ENCODE data around the gene SIL1.
"Not testable (repeated sequence)": the region's sequence is repeated elsewhere in the genome, so short reads cannot be mapped to it uniquely, and the experiment has no call there.

The SIL1 gene

GRCh38 chr5:139019211-139019610 lies 179.0 kb downstream of the SIL1 start:
- DNase-seq (ENCODE audit: insufficient read length), result no peak
- no peak for TF ChIP-seq POLR2A (IDR thresholded peaks at IDR 0.05; ENCODE audit: low read depth, low read length)
- no peak for TF ChIP-seq POLR2AphosphoS5 (IDR thresholded peaks at IDR 0.05; ENCODE audit: low read depth, low read length)
- no peak for FAIRE-seq

GRCh38 chr5:139017624-139018023 lies 180.5 kb downstream of the SIL1 start:
- FAIRE-seq (no peak), DNase-seq (ENCODE audit: insufficient read length) (no peak)
- no peak for TF ChIP-seq POLR2AphosphoS5 (IDR thresholded peaks at IDR 0.05; ENCODE audit: low read depth, low read length)
- no peak for TF ChIP-seq POLR2A (IDR thresholded peaks at IDR 0.05; ENCODE audit: low read depth, low read length)
- TF ChIP-seq TAF1 (IDR thresholded peaks at IDR 0.05; ENCODE audit: borderline replicate concordance, low read depth, low read length), result no peak

- DNase-seq (ENCODE audit: insufficient read length), result no peak
- TF ChIP-seq TAF1 (IDR thresholded peaks at IDR 0.05; ENCODE audit: borderline replicate concordance, low read depth, low read length) (no peak), POLR2A (IDR thresholded peaks at IDR 0.05; ENCODE audit: low read depth, low read length) (no peak), POLR2AphosphoS5 (IDR thresholded peaks at IDR 0.05; ENCODE audit: low read depth, low read length) (no peak)
- FAIRE-seq, result no peak
These were observed 182.0 kb downstream of the SIL1 start for GRCh38 chr5:139016186-139016585.

- no peak for DNase-seq (ENCODE audit: insufficient read length)
- FAIRE-seq, result no peak
- no peak for TF ChIP-seq TAF1 (IDR thresholded peaks at IDR 0.05; ENCODE audit: borderline replicate concordance, low read depth, low read length)
- TF ChIP-seq POLR2AphosphoS5 (IDR thresholded peaks at IDR 0.05; ENCODE audit: low read depth, low read length), result no peak
- TF ChIP-seq POLR2A (IDR thresholded peaks at IDR 0.05; ENCODE audit: low read depth, low read length), result no peak
These were observed 183.4 kb downstream of the SIL1 start for GRCh38 chr5:139014726-139015125.

GRCh38 chr5:139012176-139012575 lies 186.0 kb downstream of the SIL1 start:
- DNase-seq (ENCODE audit: insufficient read length) (no peak), FAIRE-seq (no peak)

GRCh38 chr5:139011156-139011555 lies 187.0 kb downstream of the SIL1 start:
- not testable (repeated sequence) for DNase-seq (ENCODE audit: insufficient read length); FAIRE-seq

More at GRCh38 chr5:139012176-139012575, 186.0 kb downstream of the SIL1 start:
- TF ChIP-seq TAF1 (IDR thresholded peaks at IDR 0.05; ENCODE audit: borderline replicate concordance, low read depth, low read length), result no peak
- TF ChIP-seq POLR2AphosphoS5 (IDR thresholded peaks at IDR 0.05; ENCODE audit: low read depth, low read length), result no peak
- TF ChIP-seq POLR2A (IDR thresholded peaks at IDR 0.05; ENCODE audit: low read depth, low read length), result no peak

- no peak for DNase-seq (ENCODE audit: insufficient read length)
- TF ChIP-seq TAF1 (IDR thresholded peaks at IDR 0.05; ENCODE audit: borderline replicate concordance, low read depth, low read length), result no peak
- FAIRE-seq, result no peak
These were observed 193.5 kb downstream of the SIL1 start for GRCh38 chr5:139004374-139005307.

GRCh38 chr5:138999674-139000073 lies 198.5 kb downstream of the SIL1 start:
- DNase-seq (ENCODE audit: insufficient read length), result no peak
- TF ChIP-seq TAF1 (IDR thresholded peaks at IDR 0.05; ENCODE audit: borderline replicate concordance, low read depth, low read length), result no peak
- TF ChIP-seq POLR2A (IDR thresholded peaks at IDR 0.05; ENCODE audit: low read depth, low read length), result no peak
- FAIRE-seq, result no peak

- TF ChIP-seq TAF1 (IDR thresholded peaks at IDR 0.05; ENCODE audit: borderline replicate concordance, low read depth, low read length), result no peak
- no peak for TF ChIP-seq POLR2AphosphoS5 (IDR thresholded peaks at IDR 0.05; ENCODE audit: low read depth, low read length)
- no peak for TF ChIP-seq POLR2A (IDR thresholded peaks at IDR 0.05; ENCODE audit: low read depth, low read length)
- DNase-seq (ENCODE audit: insufficient read length) (no peak), FAIRE-seq (no peak)
These were observed 199.6 kb downstream of the SIL1 start for GRCh38 chr5:138998521-138998920.

GRCh38 chr5:138996120-138996519 lies 202.0 kb downstream of the SIL1 start:
- no peak for DNase-seq (ENCODE audit: insufficient read length)
- peak; percentile 69 for FAIRE-seq
- no peak for TF ChIP-seq POLR2A (IDR thresholded peaks at IDR 0.05; ENCODE audit: low read depth, low read length)
- no peak for TF ChIP-seq POLR2AphosphoS5 (IDR thresholded peaks at IDR 0.05; ENCODE audit: low read depth, low read length)

GRCh38 chr5:138990986-138991590 lies 207.1 kb downstream of the SIL1 start:
- no peak for TF ChIP-seq POLR2AphosphoS5 (IDR thresholded peaks at IDR 0.05; ENCODE audit: low read depth, low read length)
- TF ChIP-seq POLR2A (IDR thresholded peaks at IDR 0.05; ENCODE audit: low read depth, low read length), result no peak
- FAIRE-seq (no peak), DNase-seq (ENCODE audit: insufficient read length) (no peak)

- DNase-seq (ENCODE audit: insufficient read length) (no peak), FAIRE-seq (no peak)
- no peak for TF ChIP-seq TAF1 (IDR thresholded peaks at IDR 0.05; ENCODE audit: borderline replicate concordance, low read depth, low read length)
- TF ChIP-seq POLR2AphosphoS5 (IDR thresholded peaks at IDR 0.05; ENCODE audit: low read depth, low read length), result no peak
- no peak for TF ChIP-seq POLR2A (IDR thresholded peaks at IDR 0.05; ENCODE audit: low read depth, low read length)
These were observed 208.4 kb downstream of the SIL1 start for GRCh38 chr5:138989720-138990119.
